ENCODE measurements around the gene PFKFB3.

- TF ChIP-seq ZFP3 (CRISPR knock-in tag; IDR thresholded peaks at IDR 0.05) (no peak), TOX (CRISPR knock-in tag; IDR thresholded peaks at IDR 0.05; ENCODE audit: borderline replicate concordance) (no peak), SNAI2 (CRISPR knock-in tag; IDR thresholded peaks at IDR 0.05) (no peak), CSRNP3 (CRISPR knock-in tag; IDR thresholded peaks at IDR 0.05) (no peak), CREB5 (CRISPR knock-in tag; IDR thresholded peaks at IDR 0.05; ENCODE audit: low read depth) (no peak), ARNTL (CRISPR knock-in tag; IDR thresholded peaks at IDR 0.05; ENCODE audit: borderline replicate concordance, low read depth) (no peak), OSR1 (CRISPR knock-in tag; IDR thresholded peaks at IDR 0.05) (no peak)
These were observed 77.6 kb downstream of the PFKFB3 start for GRCh38 chr10:6280291-6280690.

Measured in SK-N-SH treated with all-trans-retinoic acid at 6 μM for 48 hours (cell line).